ENCODE measurements around the gene HGF. TPM values are rescaled to one million over a fixed set of nuclear protein-coding genes. Genes with fewer than 3 reads are reported as not detected.
"Not testable (repeated sequence)": the region's sequence is repeated elsewhere in the genome, so short reads cannot be mapped to it uniquely, and the experiment has no call there.

The HGF gene
- total and polyA plus RNA-seq, 10 of the 15 experiments (the other 5 are each of a cell fraction or from before 2014, with no cell fraction given): 0.10 to 1.7 (median 0.99) TPM

DNA sequence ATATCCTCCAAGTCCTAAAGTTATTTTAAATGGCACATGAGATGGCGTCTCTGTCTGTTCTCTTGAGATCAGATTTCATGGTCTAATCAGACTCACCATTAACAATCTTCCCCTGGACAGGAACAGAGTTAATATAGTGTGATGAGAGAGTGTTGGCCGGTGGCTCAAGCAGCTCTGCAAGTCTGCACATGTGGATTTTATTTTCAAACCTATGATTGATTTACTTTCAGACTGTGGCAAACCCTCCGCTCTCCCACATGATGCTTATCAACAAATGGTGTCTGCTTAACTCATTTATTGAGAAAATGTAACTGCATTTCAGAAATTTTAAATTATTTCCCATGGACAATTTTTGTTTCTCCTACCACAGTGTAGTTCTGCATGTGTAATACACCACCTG lies 46.5 kb upstream of the HGF start (continued):
- TF ChIP-seq, protein P1, sequence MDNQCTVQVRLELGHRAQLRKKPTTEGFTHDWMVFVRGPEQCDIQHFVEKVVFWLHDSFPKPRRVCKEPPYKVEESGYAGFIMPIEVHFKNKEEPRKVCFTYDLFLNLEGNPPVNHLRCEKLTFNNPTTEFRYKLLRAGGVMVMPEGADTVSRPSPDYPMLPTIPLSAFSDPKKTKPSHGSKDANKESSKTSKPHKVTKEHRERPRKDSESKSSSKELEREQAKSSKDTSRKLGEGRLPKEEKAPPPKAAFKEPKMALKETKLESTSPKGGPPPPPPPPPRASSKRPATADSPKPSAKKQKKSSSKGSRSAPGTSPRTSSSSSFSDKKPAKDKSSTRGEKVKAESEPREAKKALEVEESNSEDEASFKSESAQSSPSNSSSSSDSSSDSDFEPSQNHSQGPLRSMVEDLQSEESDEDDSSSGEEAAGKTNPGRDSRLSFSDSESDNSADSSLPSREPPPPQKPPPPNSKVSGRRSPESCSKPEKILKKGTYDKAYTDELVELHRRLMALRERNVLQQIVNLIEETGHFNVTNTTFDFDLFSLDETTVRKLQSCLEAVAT (IDR thresholded peaks at IDR 0.05): no peak
- TF ChIP-seq NFYA (IDR thresholded peaks at IDR 0.05; ENCODE audit: borderline replicate concordance, low read depth, low read length) (no peak), YBX1 (IDR thresholded peaks at IDR 0.05) (no peak), SREBF2 (IDR thresholded peaks at IDR 0.05; ENCODE audit: low read length) (no peak), ATF7 (IDR thresholded peaks at IDR 0.05; ENCODE audit: low read depth) (no peak)
- TF ChIP-seq, protein P2, sequence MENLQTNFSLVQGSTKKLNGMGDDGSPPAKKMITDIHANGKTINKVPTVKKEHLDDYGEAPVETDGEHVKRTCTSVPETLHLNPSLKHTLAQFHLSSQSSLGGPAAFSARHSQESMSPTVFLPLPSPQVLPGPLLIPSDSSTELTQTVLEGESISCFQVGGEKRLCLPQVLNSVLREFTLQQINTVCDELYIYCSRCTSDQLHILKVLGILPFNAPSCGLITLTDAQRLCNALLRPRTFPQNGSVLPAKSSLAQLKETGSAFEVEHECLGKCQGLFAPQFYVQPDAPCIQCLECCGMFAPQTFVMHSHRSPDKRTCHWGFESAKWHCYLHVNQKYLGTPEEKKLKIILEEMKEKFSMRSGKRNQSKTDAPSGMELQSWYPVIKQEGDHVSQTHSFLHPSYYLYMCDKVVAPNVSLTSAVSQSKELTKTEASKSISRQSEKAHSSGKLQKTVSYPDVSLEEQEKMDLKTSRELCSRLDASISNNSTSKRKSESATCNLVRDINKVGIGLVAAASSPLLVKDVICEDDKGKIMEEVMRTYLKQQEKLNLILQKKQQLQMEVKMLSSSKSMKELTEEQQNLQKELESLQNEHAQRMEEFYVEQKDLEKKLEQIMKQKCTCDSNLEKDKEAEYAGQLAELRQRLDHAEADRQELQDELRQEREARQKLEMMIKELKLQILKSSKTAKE (IDR thresholded peaks at IDR 0.05; ENCODE audit: low read depth, poor library complexity, severe bottlenecking): no peak

DNA sequence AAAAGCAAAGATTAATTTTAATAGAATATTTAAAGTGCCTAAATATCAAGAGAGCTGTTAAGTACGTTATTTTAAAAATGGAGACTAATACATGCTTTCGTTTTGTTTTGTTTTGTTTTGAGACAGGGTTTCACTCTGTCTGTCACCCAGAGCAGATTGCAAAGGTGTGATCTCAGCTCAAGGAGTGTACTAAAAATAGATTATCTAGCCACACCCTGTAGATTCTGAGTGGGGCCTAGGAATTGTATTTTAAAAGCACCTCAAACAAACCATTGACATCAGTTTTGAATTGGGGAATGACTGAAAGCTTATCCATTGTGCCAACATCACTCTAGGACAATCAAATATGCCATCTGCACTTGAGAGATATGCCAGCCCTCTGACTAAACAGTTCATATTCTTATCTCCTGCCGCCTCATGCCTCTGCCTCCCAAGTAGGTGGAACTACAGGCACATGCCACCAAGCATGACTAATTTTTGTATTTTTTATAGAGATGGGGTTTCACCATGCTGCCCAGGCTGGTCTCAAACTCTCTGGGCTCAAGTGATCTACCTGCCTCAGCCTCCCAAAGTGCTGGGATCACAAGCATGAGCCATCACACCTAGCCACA lies 43.1 kb upstream of the HGF start:
- ATAC-seq; H3K27me3 ChIP-seq (replicated peaks in 1 of 2; ENCODE audit: control insufficient read depth in 2 of 2, insufficient read depth in 2 of 2, low read length in 1 of 2); H3K4me3 ChIP-seq; H3K4me1 ChIP-seq (ENCODE audit: control insufficient read depth, insufficient read depth, low read length); H3K9me3 ChIP-seq (replicated peaks; ENCODE audit: control insufficient read depth, insufficient read depth, low read length); CTCF ChIA-PET; FAIRE-seq; RAD21 ChIA-PET (ENCODE audit: unreplicated experiment); H3K9ac ChIP-seq (ENCODE audit: control insufficient read depth, insufficient read depth, low read length); H3K79me2 ChIP-seq (ENCODE audit: control insufficient read depth, insufficient read depth, low read length); H3K4me2 ChIP-seq (ENCODE audit: control insufficient read depth, insufficient read depth); POLR2A ChIA-PET; H2AFZ ChIP-seq (ENCODE audit: control insufficient read depth, low read depth, low read length); BruUV-seq (replicated peaks); SMC1A ChIA-PET (ENCODE audit: uncharacterized antibody, unreplicated experiment); H3K27ac ChIP-seq (ENCODE audit: control insufficient read depth, insufficient read depth); in situ Hi-C loops (cut with MboI); H3K36me3 ChIP-seq (ENCODE audit: control insufficient read depth in 2 of 2, insufficient read depth in 2 of 2, low read length in 1 of 2); intact Hi-C loops (cut with micrococcal nuclease; ENCODE audit: unreplicated experiment); DNase-seq (ENCODE audit: low read depth, low spot score); H4K20me1 ChIP-seq (ENCODE audit: control insufficient read depth, insufficient read depth): not testable (repeated sequence)
- WGBS (ENCODE audit: insufficient coverage, insufficient replicate concordance, low lambda C conversion rate, missing lambda C conversion rate): 100% methylated on average over 1 of the region's 3 CpGs

Measured in GM12878 (cell line).